Renal pelvis (tissue), 4 donors: ENCODE results near the gene GPRC5B. TPM values are rescaled to one million over a fixed set of nuclear protein-coding genes. Genes with fewer than 3 reads are reported as not detected.
A peak's percentile ranks its signal among the peaks of the same experiment; 100 is the strongest.

ENCODE experiments used
- DNase-seq: peaks from one replicate; pipeline ENCODE4 v3.0.0-alpha.2; 2013
- polyA plus RNA-seq, 3 donors: library from polyadenylated mRNA; unstranded; fragments of 120-200 nt; gene quantifications; one replicate each; pipeline ENCODE4 v1.2.1, GENCODE V29; 2013; ENCODE audit not compliant: insufficient read length in 3 of 3

GPRC5B gene
- polyA plus RNA-seq, 3 donors = 110 to 129 (median 116) TPM

DNA sequence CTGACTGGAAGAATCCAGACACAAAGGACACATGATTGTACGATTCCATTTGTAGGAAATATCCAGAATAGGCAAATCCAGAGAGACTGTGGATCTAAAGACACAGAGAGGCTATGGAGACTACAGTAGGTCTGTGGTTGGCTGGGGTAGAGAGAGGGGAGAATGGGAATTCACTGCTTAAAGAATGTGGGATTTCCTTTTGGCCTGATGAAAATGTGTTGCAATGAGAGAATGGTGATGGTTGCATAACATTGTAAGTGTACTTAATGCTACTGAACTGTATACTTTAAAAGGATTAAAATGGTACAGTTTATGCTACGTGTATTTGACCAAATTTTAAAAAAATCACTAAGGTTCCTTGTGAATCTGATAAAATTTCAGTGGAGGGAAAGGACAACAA is 62.1 kb downstream of the GPRC5B start:
- no peak for DNase-seq

DNA sequence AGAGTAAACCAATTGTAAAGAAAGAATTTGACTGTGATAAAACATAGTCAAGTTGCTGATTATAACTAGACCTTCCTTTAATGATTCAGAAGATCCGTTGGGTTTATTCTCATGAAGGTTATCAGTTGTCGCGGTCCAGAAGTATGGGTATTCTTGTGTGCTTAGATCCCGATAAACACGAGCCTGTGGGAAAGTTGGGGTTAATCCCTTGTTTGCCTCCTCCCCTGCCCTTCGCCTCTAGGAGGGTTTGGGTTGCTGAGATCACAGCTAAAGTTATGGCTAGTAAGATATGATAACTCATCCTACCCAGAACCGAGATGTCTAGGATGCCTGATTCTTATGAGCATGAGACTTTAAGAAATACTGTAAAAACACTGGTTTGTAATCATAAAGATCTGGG is 66.8 kb downstream of the GPRC5B start:
- DNase-seq = no peak

DNA sequence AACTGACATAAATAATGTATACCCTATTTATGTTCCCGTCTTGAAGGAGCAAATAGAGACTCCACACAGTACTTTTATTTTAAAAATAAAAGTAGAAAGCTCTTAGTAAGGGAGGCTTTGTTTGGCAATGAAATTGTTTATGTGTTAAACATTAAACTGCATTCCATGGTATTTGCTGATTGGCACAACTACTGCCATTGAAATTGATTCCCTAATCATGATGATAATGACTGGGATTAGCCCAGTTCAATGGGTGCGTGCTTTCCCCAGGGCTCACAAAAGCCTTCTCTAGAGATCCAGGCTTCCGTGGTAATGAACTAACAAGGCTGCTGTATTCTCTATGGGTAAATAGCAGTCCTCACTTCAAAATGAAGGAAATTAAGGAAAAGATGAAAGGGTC is 67.5 kb downstream of the GPRC5B start:
- DNase-seq = no peak

DNA sequence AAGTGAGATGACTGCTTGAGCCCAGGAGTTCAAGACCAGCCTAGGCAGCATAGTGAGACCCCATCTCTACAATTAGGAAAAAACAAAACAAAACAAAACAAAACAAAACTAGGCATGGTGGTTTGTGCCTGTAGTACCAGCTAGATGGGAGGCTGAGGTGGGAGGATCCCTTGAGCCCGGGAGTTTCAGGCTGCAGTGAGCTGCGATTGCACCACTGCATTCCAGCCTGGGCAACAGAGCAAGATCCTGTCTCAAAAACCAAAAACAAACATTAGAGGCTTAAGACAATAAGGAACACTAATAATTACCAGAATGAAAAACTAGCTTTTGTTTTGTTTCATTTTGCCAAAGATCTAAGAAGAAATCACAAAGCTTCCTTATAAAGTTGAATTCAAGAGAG is 69.2 kb downstream of the GPRC5B start:
- no peak for DNase-seq

DNA sequence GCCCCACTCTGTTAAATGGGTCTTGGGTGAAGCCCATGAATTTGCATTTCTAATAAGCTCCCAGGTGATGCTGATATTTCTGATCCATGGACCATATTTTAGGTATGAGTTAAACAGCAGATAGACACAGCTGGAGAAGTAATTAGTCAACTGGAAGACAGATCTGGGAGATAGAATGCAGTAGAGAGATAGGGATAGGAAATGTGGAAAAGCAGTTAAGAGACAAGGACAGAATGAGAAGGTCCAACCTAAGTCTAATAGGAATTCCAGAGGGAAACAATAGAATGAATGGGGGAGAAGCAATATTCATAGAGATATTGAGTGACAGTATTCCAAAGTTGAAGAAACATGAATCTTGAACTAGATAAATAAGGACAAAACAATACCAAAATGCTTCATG is 71.7 kb downstream of the GPRC5B start:
- DNase-seq = no peak

DNA sequence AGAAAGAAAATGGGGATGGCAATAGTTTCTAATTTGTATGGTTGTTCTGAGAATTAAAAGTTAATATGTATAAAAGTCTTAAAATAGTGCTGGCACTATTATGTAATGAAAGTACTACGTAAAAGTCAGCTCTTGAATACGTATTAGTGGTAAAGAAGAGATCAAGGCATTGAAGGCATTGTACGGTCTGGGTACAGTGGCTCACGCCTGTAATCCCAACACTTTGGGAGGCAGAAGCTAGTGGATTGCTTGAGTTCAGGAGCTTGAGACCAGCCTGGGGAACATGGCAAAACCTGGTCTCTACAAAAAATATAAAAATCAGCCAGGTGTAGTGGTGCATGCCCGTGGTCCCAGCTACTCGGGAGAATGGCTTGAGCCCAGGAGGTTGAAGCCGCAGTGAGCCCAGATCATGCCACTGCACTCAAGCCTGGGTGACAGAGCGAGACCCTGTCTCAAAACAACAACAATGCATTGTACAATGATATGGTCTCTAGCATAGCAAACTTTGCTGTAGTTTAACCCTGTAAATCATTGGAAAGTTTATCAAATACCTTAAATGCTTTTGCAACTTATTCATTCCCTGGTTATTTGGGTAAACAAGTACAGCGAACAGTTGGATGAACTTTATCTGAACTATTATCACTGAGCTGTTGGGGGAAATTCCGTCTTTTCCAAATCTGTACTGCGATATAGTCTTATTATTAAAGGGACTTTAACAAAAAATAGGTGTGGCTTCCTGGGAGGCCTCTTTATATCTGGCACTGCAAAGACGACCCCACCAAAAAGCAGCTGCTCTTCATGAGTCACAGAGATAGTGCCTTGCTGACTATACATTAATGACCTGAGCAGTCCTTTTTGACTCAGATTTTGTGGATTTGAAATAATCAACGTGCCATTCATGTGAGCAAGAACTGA is 73.6 kb downstream of the GPRC5B start:
- peak; percentile 51 for DNase-seq

DNA sequence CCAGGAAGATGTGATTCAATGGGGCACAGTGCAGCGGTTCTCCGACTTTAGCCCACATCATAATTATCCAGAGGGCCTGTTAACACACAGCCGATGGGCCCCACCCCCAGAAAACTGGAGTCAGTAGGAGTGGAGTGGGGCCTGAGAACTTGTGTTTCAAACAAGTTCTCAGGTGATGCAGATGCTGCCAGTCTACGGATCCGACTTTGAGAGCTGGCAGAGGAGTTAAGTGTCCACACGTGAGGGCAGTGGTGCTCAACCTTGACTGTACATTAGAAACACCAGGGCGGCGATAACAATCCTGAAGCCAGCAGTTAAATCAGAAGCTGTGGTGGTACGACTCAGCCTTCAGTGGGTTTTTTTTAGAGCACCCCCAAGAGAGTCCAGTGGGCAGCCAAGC is 75.0 kb downstream of the GPRC5B start:
- DNase-seq = no peak

DNA sequence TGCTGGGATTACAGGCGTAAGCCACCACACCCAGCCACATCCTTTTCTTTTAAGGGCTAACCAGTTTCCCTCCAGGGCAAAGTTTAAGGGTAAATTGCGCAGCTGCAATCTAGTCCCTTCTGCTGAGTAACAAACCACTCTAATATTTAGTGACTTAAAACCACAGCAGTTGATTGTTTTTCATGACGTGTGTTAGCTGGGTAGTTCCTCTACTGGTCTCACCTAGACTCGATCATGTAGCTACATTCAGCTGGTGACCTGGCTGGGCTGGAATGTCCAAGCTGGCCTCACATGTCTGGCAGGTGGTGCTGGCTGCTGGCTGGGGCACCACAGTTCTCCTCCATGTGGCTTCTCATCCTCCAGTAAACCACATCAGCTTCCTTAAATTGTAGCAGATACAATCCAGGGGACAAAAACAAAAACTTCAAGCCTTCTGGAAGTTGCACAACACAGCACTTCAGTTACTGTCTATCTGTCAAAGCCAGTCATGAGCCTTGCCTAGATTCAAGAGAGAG is 75.5 kb downstream of the GPRC5B start:
- no peak for DNase-seq

DNA sequence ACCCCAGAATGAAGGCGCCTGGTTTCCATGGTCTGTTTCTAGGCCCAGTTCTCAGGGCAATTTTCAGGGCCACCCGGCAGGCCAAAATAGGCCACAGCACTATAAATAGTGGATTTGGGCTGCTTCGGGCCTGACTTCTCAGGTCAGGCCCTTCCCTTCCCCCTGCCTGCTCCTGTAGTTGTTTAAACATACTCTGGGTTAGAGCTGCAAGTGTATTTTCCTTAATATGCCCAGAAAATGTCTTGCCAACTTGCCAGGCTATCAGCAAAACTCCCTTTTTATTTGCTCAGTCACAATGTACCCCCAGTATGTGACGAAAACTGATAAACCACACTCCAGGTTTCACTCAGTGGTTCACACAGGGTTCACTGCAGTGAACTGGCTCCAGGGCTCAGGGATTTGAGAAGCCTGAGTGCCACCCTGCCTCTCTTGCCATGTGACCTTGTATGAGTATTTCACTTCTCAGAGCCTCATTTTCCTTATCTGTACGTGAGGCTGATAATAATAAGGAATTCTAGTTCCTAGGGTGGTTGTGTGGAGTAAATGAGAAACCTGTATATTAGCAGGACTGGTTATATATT is 76.5 kb downstream of the GPRC5B start:
- peak; percentile 43 for DNase-seq

Other genes starting within 250 kb of the GPRC5B start
- 10 to 100 TPM; 42.8 to 54.2 (median 49.4) TPM for gene KNOP1, start 166.6 kb downstream of the GPRC5B start, polyA plus RNA-seq
- gene IQCK, start 166.6 kb downstream of the GPRC5B start, polyA plus RNA-seq = 10 to 100 TPM; 42.0 to 51.0 (median 45.9) TPM
- gene GPR139, start 189.0 kb upstream of the GPRC5B start, polyA plus RNA-seq = not detected